ENCODE data around the gene WDR86.

GRCh38 chr7:151420144-151420543, 10.3 kb upstream of the WDR86 start:
- TF ChIP-seq, protein P1, sequence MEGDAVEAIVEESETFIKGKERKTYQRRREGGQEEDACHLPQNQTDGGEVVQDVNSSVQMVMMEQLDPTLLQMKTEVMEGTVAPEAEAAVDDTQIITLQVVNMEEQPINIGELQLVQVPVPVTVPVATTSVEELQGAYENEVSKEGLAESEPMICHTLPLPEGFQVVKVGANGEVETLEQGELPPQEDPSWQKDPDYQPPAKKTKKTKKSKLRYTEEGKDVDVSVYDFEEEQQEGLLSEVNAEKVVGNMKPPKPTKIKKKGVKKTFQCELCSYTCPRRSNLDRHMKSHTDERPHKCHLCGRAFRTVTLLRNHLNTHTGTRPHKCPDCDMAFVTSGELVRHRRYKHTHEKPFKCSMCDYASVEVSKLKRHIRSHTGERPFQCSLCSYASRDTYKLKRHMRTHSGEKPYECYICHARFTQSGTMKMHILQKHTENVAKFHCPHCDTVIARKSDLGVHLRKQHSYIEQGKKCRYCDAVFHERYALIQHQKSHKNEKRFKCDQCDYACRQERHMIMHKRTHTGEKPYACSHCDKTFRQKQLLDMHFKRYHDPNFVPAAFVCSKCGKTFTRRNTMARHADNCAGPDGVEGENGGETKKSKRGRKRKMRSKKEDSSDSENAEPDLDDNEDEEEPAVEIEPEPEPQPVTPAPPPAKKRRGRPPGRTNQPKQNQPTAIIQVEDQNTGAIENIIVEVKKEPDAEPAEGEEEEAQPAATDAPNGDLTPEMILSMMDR (conservative IDR thresholded peaks at IDR 0.05; ENCODE audit: low read depth in 2 of 2), result no peak
- no peak for TF ChIP-seq REST (IDR thresholded peaks at IDR 0.05; ENCODE audit: unreplicated experiment)
- no peak for TF ChIP-seq EZH2 (IDR thresholded peaks at IDR 0.05; ENCODE audit: low read depth, unreplicated experiment)
- no peak for TF ChIP-seq POLR2AphosphoS5 (IDR thresholded peaks at IDR 0.05; ENCODE audit: low read depth)
- no peak for TF ChIP-seq EZH2phosphoT487 (IDR thresholded peaks at IDR 0.05; ENCODE audit: unreplicated experiment)
- no peak for TF ChIP-seq ZNF331 (CRISPR knock-in tag; IDR thresholded peaks at IDR 0.05; ENCODE audit: low read depth)
- TF ChIP-seq CREB1 (CRISPR knock-in tag; IDR thresholded peaks at IDR 0.05; ENCODE audit: low read depth), result no peak
- no peak for TF ChIP-seq JUNB (IDR thresholded peaks at IDR 0.05; ENCODE audit: unreplicated experiment)
- no peak for TF ChIP-seq ZNF462 (CRISPR knock-in tag; IDR thresholded peaks at IDR 0.05)
- TF ChIP-seq, protein P2, sequence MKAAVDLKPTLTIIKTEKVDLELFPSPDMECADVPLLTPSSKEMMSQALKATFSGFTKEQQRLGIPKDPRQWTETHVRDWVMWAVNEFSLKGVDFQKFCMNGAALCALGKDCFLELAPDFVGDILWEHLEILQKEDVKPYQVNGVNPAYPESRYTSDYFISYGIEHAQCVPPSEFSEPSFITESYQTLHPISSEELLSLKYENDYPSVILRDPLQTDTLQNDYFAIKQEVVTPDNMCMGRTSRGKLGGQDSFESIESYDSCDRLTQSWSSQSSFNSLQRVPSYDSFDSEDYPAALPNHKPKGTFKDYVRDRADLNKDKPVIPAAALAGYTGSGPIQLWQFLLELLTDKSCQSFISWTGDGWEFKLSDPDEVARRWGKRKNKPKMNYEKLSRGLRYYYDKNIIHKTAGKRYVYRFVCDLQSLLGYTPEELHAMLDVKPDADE (IDR thresholded peaks at IDR 0.05), result no peak
- TF ChIP-seq NANOG (IDR thresholded peaks at IDR 0.05; ENCODE audit: borderline replicate concordance), result no peak
- no peak for TF ChIP-seq ZNF114 (CRISPR knock-in tag; IDR thresholded peaks at IDR 0.05)

All from GM23338 (cell line).